ENCODE results near the gene ZNF776. TPM values are rescaled to one million over a fixed set of nuclear protein-coding genes. Genes with fewer than 3 reads are reported as not detected.
"Not testable (repeated sequence)": the region's sequence is repeated elsewhere in the genome, so short reads cannot be mapped to it uniquely, and the experiment has no call there.

ZNF776 gene
- total RNA-seq, 1 donor from 2014 or later = 15.1 TPM

GRCh38 chr19:57779220-57779845, 32.7 kb downstream of the ZNF776 start:
- H3K9me3 ChIP-seq = peaks cover 39% of the 10 kb centered on the region
- no peak for TF ChIP-seq CTCF (IDR thresholded peaks at IDR 0.05)

GRCh38 chr19:57786286-57786685, 39.7 kb downstream of the ZNF776 start:
- H3K4me3 ChIP-seq = no peak overlapping the region
- no peaks in the 10 kb centered on the region for H3K4me1 ChIP-seq
- TF ChIP-seq CTCF (IDR thresholded peaks at IDR 0.05) = no peak
- H3K36me3 ChIP-seq = no peaks in the 10 kb centered on the region
- H3K27ac ChIP-seq = no peak overlapping the region
- H3K27me3 ChIP-seq = no peaks in the 10 kb centered on the region
- ATAC-seq (peak; percentile 15), DNase-seq (no peak)
- peaks cover 16% of the 10 kb centered on the region for H3K9me3 ChIP-seq
- intact Hi-C loops (cut with DNase I) = no loop called here

More at GRCh38 chr19:57779220-57779845, 32.7 kb downstream of the ZNF776 start:
- H3K4me3 ChIP-seq = no peak overlapping the region
- no peak for DNase-seq
- H3K27ac ChIP-seq = no peak overlapping the region
- no peaks in the 10 kb centered on the region for H3K27me3 ChIP-seq
- H3K36me3 ChIP-seq = peaks cover 34% of the 10 kb centered on the region
- no peak for ATAC-seq
- no peaks in the 10 kb centered on the region for H3K4me1 ChIP-seq
- intact Hi-C loops (cut with DNase I) = no loop called here

GRCh38 chr19:57786906-57787305, 40.3 kb downstream of the ZNF776 start:
- Histone ChIP-seq H3K27ac (no peak overlapping the region), H3K36me3 (no peaks in the 10 kb centered on the region), H3K9me3 (peaks cover 16% of the 10 kb centered on the region), H3K27me3 (no peaks in the 10 kb centered on the region), H3K4me3 (no peak overlapping the region), H3K4me1 (no peaks in the 10 kb centered on the region)
- intact Hi-C loops (cut with DNase I) = no loop called here
- DNase-seq (no peak), ATAC-seq (no peak)
- TF ChIP-seq CTCF (IDR thresholded peaks at IDR 0.05) = no peak

GRCh38 chr19:57788114-57788692, 41.6 kb downstream of the ZNF776 start:
- Histone ChIP-seq H3K36me3 (no peaks in the 10 kb centered on the region), H3K9me3 (peaks cover 16% of the 10 kb centered on the region), H3K27me3 (no peaks in the 10 kb centered on the region), H3K4me1 (no peaks in the 10 kb centered on the region), H3K27ac (no peak overlapping the region), H3K4me3 (no peak overlapping the region)
- intact Hi-C loops (cut with DNase I) = no loop called here
- DNase-seq = no peak
- ATAC-seq = no peak
- TF ChIP-seq CTCF (IDR thresholded peaks at IDR 0.05) = no peak

GRCh38 chr19:57789288-57789687, 42.7 kb downstream of the ZNF776 start:
- no peaks in the 10 kb centered on the region for H3K27me3 ChIP-seq
- ATAC-seq (no peak), DNase-seq (no peak)
- TF ChIP-seq CTCF (IDR thresholded peaks at IDR 0.05) = no peak
- no peaks in the 10 kb centered on the region for H3K36me3 ChIP-seq
- H3K27ac ChIP-seq = no peak overlapping the region
- H3K4me1 ChIP-seq = no peaks in the 10 kb centered on the region
- no peak overlapping the region for H3K4me3 ChIP-seq
- intact Hi-C loops (cut with DNase I) = no loop called here
- H3K9me3 ChIP-seq = peaks cover 12% of the 10 kb centered on the region

GRCh38 chr19:57796580-57796979, 50.0 kb downstream of the ZNF776 start:
- intact Hi-C loops (cut with DNase I); H3K27me3 ChIP-seq; H3K4me1 ChIP-seq; ATAC-seq; H3K27ac ChIP-seq; DNase-seq; H3K9me3 ChIP-seq; H3K4me3 ChIP-seq: not testable (repeated sequence)
- H3K36me3 ChIP-seq = peaks cover 13% of the 10 kb centered on the region

All from upper lobe of right lung (tissue), 1 donor.